NCI-H2227 treated with DMSO at 0.1 percent for 48 hours (cell line): ENCODE results near the gene LGALS4.
"Not testable (repeated sequence)": the region's sequence is repeated elsewhere in the genome, so short reads cannot be mapped to it uniquely, and the experiment has no call there.

Experiments used
- DNase-seq: peaks from one replicate; lab custom pipeline; 2025; lab: John Stamatoyannopoulos, UW

The LGALS4 gene

DNA sequence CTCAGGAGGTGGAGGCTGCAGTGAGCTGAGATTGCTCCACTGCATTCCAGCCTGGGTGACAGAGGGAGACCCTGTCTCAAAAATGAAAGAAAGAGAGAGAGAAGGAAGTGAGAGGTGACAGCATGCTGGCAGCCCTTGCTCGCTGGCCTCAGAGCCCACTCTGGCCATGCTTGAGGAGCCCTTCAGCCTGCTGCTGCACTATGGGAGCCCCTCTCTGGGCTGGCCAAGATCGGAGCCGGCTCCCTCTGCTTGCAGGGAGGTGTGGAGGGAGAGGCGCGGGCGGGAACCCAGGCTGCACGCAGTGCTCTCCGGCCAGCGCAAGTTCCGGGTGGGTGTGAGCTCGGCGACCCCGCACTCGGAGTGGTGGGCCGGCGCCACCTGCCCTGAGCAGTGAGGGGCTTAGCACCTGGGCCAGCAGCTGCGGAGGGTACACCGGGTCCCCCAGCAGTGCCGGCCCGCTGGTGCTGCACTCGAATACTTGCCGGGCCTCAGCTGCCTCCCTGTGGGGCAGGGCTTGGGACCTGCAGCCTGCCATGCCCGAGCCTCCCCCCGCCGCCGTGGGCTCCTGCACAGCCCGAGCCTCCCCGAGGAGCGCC is 8.6 kb upstream of the LGALS4 start:
- DNase-seq = not testable (repeated sequence)

DNA sequence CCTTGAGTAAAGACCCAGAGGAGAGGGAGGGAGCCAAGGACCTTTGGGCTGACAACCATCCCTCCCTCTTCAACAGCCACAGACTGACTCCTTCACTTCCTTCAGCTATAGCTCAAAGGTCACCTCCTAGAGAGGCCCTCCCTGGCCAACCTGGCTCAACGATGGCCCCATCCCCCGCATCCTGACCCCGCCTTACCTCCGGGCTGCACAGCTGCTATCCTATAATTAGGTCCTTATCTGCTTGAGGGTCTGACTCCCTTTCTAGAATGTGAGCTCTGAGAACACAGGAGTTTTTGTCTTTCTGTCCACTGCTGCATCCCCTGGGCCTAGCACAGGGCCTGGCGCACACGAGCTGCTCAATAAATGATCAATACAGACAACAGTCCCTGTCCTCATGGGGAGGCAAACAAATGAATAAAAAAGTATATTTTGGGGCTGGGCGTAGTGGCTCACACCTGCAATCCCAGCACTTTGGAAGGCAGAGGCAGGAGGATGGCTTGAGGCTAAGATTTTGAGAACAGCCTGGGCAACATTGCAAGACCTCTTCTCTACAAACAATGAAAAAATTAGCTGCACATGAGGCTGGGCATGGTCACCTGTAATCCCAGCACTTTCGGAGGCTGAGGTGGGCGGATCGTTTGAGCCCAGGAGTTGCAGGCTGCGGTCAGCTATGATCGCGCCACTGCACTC is 6.6 kb upstream of the LGALS4 start:
- peak; percentile 88 for DNase-seq

DNA sequence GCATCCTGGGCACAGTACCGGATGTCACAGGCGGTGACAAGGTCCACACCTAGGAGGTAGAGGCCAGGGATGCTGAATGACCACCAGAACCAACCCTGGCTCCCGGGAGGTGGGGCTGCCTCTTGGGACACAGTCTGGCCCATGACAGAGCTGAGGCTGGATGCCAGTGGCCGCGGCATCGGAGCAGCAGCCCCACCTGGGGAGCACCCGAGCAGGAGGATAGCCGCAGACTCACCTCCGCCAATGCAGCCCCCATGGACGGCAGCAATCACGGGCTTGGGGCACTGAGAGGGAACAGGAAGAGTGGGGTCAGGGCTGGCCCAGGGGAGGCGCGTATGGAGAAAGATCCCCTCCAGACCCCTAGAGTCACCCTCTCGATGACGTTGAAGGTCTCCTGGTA is 4.3 kb upstream of the LGALS4 start:
- no peak for DNase-seq

DNA sequence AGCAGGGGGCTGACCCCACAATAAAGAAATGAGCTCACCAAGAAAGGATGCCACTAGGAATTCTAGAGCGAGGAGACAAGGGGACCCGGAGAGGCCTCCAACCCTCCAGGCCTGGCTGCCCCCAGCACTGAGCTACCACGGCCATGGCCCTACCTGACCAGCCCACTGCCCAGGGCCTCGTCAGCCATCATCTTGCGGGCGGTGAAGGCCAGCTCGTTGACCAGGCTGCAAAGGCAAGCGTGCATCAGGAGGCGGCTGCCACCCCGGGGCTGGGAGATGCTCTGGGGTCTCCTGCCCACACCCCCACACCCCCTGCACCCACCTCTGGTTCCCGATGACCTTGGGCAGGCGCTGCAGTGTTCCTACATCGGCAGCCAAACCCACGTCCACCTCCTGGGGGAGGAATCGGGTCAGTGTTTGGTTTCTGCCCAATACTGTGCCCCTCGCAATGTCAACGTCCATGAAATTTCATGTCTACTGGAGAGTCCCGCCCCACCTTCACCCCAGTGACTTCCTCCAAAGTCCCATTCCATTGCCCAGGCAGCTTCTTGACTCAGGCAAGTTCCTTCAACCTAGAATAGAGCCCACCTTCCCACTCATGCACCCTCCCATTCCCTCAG is 3.5 kb upstream of the LGALS4 start:
- DNase-seq = no peak

DNA sequence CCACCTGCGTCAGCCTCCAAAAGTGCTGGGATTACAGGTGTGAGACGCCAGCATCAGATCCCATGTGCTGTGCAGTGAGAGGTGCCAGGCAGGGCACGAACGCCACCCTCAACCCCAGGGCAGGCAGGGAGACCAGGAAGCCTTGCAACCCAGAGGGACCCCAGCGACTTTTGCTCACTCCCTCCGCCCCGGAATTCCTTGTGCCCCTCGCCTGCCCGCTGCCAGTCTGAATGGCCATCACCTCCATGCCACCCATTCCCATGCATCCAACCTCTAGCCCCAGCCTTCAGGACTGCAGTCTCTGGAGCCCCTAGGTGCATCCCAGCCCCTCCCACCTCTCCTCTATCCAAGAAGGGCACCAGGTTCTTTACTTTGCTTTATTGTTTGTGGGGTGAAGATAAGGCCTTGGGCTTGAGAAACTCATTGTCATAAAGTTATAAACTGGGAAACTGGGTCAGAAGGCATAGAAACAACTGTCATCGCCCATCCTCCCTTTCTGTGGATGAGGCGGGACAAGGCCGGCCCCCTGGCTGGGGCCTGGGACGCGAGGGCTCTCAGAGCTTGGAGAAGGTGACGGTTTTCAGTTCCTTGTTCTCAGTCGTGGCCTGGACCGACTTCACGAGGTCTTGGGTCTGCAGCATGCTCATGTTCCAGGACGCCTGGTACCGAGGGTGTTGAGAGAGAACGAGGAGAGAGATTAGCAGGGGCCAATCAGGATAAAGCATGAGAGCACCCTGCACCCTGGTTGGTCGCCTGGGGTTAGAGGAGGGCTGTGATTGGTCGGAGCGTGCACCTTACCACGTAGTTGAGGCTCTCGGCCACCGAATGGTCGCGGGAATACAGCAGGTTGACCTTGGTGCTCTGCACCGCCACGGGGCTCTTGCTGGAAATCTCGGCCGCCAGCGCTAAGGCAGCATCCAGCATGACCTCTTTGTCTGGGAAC is 2.6 kb upstream of the LGALS4 start:
- no peak for DNase-seq

DNA sequence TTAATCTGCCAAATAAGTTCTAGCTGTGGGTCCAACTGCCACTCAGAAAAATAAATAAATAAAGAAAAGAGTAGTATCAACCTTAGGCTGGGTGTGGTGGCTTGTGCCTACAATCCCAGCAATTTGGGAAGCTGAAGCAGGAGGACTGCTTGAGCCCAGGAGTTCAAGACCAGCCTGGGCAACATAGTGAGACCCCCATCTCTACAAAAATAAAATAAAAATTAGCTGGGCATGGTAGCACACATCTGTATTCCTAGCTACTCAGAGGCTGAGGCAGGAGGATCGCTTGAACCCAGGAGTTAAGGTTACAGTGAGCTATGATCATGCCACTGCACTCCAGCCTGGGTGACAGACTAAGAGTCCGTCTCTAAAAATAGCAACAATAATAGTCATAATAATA is 1.2 kb upstream of the LGALS4 start:
- not testable (repeated sequence) for DNase-seq

DNA sequence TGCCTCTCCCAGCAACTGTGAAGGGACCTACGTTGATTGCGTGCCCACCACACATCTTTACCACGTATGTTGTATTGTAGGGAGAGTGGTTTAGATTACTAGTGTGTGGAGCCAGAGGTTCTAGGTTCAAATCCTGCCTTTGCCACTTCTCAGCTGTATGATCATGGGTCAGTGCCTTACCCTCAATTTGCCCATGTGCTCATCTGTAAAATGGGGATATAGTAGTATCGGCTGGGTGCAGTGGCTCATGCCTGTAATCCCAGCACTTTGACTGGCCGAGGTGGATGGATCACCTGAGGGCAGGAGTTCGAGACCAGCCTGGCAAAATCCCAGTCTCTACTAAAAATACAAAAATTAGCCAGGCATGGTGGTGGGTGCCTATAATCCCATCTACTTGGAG is 578 bp upstream of the LGALS4 start:
- no peak for DNase-seq

DNA sequence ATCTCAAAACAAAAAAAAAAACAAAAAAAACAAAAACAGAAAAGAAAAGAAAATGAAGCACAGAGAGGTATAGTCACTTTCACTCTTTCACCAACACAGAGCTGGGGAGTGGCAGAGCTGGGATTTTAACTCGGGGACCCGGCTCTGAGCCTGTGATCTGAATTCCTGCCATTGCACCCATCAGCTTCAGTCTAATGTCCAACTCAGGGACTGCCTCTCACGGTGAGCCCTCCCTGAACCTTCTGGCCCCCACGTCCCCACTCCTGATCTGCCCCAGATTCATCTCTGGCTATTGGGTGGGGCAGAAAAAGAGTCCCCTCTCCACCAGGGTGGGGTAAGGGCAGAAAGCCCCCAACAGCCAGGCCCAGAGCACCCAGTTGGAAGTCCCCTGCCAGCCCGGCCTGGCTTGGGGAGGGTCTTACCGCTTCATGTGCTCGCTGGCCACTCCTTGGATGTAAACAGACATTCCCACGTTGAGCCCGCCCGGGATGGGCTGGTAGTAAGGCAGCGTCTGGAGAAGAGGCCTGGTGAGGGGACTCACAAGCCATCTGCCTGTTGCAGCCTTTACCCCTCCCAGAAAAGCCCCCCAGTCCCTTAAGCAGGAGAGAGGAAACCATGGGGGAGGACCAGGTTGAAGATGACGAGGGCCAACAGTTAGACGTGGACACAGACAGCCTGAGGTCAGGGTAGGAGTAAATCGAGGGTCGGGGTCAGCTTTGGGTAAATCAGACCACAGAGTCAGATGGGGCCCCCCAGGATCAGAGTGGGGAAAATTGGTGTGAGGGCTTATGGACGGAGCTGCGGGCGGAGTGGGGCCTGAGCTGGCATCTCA is 520 bp downstream of the LGALS4 start:
- DNase-seq = no peak

DNA sequence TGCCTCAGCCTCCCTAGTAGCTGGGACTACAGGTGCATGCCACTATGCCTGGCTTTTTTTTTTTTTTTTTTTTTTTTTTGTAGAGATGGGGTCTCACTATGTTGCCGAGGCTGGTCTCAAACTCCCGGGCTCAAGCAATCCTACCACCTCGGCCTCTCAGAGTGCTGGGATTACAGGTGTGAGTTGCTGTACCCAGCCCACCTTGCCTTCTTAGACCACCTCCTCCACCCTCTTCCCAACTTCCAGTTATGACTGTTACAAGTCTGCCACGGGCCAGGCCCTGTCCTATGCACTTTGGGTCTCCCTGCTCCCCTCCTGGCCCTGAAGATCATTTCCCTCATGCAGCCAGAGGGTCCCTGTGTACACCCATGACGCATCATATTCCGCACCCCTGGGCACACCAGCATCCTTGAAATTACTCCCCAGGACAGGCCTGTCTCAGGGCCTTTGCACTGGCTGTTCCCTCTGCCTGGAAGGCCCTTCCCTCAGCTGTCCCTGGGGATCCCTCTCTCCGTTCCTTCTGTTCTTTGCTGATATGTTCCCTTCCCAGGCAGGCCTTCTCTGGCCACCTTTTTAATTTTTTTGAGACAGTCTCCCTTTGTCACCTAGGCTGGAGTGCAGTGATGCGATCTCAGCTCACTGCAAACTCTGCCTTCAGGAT is 3.0 kb downstream of the LGALS4 start:
- DNase-seq = no peak

DNA sequence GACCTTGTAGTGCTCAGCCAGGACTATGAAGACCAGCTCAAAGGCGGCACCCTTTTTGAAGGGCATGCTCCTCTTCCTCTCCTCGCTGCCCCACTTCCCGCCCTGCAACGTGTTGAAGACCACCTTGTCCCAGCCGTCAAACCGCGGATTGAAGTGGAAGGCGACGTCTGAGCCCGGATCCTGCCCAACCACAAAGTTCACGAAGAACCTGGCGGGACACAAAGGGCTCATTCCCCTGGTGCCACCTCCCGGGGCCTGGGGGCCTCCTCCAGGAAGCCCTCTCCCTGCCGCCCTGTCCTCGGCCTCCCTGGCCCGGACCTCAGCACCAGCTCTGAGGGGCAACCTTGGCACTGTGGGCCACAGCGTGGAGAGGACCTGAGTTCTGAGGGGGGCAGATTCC is 4.0 kb downstream of the LGALS4 start:
- DNase-seq = no peak

DNA sequence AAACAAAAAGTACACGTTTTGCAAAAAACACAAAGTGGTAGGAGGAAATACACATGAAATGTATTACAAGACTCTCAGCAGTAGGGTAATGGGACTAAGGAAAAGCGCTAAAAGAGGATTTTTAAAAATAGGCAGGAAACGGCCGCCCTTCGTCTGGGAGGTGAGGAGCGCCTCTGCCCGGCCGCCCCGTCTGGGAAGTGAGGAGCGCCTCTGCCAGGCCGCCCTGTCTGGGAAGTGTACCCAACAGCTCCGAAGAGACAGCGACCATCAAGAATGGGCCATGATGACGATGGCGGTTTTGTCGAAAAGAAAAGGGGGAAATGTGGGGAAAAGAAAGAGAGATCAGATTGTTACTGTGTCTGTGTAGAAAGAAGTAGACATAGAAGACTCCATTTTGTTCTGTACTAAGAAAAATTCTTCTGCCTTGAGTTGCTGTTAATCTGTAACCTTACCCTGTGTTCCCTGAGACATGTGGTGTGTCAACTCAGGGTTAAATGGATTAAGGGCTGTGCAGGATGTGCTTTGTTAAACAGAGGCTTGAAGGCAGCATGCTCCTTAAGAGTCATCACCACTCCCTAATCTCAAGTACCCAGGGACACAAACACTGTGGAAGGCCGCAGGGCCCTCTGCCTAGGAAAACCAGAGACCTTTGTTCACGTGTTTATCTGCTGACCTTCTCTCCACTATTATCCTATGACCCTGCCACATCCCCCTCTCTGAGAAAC is 5.2 kb downstream of the LGALS4 start:
- DNase-seq = not testable (repeated sequence)

DNA sequence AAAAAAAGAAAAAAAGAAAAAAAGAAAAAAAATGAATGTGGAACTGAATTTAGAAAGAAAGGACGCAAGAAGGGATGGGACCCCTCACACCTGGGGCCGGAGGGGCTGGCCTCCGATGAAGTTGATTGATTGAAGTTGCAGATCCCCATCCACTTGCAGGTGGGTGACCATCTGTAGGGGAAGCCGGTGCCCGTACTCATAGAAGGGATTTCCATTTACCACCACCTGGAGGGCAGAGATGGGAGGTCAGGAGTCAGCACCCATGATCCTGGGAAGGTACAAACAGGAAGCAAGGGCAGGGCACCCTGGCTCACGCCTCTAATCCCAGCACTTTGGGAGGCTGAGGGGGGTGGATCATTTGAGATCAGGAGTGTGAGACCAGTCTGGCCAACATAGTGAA is 6.4 kb downstream of the LGALS4 start:
- DNase-seq = no peak

DNA sequence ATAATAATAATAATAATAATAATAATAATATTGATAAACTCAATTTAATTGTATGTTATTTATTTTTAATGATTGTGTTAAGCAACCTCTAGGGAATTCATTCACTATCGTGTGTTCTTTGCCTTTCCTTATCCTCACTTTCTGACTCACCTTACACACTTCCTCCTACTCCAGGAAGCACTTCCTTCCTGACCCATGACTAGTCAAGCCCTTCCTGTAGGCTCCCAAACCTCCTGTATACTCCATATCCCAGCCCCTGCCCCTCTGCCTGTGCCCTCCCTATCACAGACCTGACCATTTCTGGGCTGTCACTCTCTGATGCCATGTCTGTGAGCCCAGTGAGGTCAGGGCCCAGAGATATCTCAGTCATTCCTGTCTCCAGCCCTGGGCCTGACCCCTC is 7.6 kb downstream of the LGALS4 start:
- DNase-seq = no peak

DNA sequence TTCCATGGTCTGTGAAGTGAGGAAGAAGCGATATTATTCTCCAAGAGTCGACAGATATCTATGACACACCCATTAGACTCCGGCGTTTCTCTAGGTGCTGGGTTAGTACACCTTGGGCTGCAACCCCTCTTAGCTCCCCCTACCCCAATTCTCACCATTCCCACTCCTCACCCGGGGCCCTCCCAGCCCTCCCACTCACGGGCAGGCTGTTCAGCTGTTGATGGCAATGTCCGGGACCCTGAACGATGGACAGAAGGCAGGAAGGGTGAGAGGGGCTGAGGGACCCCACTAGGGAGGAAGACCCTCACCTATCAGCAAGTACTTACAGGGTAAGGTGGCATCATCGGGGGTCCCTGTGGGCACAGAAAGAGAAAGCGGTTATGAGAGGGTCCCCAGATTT is 9.2 kb downstream of the LGALS4 start:
- DNase-seq = no peak

DNA sequence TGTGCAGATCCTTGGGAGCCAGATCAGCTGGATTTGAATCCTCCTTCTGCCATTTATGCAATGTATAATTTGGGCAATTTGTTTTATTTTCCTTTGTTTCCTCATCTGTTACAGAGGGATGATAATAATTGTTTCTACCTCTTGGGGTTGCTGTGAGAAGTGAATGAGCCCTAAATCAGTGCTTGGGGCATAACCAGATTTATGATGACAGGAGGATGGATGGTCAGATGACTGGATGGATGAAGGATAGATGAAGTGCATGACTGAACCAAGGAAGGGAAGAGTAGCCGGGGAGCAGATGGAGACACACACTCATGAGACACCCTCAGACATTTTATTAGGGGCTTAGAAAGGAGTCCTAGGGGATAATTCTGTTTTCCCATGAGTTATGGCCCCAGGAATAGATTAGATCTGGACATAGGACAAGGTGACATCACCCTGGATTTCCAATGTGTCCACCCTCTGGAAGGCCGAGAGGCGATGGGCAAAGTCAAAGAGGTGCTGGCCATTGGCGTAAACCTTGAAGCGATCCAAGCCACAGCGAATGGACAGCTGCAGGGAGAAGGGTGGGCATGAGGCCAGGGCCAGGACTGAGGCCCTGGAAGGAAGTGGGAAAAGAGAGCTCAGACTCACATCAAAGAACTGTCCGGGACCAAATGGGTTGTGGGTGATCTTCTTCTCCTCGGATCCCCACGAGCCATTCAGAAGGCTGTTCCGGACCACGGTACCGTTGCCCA is 11.2 kb downstream of the LGALS4 start:
- DNase-seq = no peak

DNA sequence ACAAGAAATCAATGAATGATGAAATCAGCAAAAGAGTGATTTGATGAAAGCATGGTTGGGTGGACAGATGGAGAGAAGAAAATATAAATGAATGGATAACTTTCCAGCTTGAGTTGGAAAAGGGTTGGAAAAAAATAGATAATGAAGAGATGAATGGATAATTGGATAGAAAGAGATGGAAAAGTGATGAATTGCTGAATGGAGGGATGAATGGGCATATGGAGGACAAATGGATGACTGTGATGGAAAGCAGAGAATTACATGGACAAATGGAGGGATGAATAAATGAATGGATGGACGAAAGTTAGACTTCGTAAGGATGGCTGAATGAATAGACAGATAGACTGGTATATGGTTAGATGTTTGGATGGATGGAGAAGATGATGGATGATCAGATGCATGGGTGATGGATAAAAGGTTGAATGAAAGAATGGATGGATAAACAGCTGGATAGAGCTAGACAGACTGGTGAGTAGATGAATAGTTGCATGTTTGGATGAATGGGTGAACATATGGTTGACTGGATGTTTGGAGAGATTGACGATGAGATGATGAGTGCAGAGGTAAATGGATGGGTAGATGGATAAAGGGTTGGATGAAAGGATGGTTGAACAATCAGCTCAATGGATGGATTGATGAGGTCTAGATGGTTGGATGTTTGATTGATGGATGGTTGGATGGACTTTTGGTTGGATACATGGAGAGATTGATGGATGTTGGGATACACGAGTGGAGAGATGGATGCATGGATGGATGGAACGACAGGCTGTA is 12.0 kb downstream of the LGALS4 start:
- DNase-seq = no peak

DNA sequence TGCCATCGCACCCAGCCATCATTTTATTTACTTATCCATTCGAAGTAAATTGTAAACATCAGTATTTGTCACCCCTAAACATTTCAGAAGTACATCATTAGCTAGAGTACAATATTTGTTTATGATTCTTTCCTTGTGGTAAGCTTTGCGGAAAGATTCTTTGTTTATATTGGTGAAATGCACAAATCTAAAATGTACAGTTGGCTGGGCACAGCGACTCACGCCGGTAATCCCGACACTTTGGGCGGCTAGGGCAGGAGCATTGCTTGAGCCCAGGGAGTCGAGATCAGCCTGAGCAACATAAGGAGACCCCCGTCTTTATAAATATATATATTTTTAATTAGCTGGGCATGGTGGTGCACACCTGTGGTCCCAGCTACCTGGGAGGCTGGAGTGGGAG is 13.6 kb downstream of the LGALS4 start:
- no peak for DNase-seq

DNA sequence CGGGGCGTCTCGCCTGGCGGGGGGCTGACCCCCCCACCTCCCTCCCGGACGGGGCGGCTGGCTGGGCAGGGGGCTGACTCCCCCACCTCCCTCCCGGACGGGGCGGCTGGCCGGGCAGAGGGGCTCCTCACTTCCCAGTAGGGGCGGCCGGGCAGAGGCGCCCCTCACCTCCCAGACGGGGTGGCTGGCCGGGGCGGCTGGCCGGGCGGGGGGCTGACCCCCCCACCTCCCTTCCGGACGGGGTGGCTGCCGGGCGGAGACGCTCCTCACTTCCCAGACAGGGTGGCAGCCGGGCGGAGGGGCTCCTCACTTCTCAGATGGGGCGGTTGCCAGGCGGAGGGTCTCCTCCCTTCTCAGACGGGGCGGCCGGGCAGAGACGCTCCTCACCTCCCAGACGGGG is 15.0 kb downstream of the LGALS4 start:
- DNase-seq = not testable (repeated sequence)

DNA sequence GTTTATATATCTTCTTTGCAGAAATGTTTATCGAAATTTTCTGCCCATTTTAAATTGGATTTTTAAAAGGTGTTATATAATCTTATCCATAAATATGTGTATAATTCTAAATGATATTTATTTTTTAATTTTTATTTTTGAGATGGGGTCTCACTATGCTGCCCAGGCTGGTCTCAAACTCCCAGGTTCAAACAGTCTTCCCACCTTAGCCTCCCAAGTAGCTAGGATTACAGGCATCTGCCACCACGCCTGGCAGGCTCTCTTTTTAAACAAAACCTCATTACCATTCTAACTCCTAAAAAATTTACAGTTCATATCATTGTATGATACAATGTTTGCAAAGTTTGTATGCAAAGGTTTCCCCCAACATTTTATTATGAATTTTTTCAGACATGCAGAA is 16.6 kb downstream of the LGALS4 start:
- no peak for DNase-seq
